DMS53 treated with DMSO at 0.1 percent for 48 hours (cell line): ENCODE measurements around the gene SLC19A1.

Experiments used
- DNase-seq: peaks from one replicate; lab custom pipeline; 2025; ENCODE audit not compliant: unreplicated experiment; lab: John Stamatoyannopoulos, UW

Gene SLC19A1

DNA sequence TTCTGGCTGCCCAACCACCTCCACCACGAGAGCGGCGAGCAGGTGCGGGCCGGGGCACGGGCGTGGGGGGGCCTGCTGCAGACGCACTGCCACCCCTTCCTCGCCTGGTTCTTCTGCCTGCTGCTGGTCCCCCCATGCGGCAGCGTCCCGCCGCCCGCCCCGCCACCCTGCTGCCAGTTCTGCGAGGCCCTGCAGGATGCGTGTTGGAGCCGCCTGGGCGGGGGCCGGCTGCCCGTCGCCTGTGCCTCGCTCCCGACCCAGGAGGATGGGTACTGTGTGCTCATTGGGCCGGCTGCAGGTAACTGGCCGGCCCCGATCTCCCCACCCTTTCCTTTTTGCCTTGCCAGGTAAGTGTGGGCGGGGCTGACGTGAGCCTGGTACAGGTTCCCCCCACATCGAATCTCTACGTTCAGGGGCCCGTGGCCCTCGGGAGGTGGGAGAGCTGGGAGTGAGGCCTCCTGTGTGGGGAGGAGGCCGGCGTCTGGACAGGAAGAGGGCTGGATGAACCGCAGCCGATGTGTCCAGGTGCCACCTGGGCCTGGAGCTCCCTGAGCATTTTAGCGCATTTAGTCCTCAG lies 85.6 kb downstream of the SLC19A1 start:
- DNase-seq: peak; percentile 2

DNA sequence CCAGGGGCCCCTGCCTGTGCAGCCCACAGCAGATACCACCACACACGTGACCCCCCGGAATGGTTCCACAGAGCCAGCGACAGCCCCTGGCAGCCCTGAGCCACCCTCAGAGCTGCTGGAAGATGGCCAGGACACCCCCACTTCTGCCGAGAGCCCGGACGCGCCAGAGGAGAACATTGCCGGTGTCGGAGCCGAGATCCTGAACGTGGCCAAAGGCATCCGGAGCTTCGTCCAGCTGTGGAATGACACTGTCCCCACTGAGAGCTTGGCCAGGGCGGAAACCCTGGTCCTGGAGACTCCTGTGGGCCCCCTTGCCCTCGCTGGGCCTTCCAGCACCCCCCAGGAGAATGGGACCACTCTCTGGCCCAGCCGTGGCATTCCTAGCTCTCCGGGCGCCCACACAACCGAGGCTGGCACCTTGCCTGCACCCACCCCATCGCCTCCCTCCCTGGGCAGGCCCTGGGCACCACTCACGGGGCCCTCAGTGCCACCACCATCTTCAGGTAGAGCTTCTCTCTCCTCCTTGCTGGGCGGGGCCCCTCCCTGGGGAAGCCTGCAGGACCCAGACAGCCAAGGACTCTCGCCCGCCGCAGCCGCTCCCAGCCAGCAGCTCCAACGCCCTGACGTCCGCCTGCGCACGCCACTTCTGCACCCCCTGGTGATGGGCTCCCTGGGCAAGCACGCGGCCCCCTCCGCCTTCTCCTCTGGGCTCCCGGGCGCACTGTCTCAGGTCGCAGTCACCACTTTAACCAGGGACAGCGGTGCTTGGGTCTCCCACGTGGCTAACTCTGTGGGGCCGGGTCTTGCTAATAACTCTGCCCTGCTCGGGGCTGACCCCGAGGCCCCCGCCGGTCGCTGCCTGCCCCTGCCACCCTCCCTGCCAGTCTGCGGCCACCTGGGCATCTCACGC lies 86.3 kb downstream of the SLC19A1 start:
- no peak for DNase-seq

GRCh38 chr21:45454926-45455673 lies 87.1 kb downstream of the SLC19A1 start:
- DNase-seq: peak; percentile 5

- no peak for DNase-seq
Observed at GRCh38 chr21:45454060-45454925, 87.9 kb downstream of the SLC19A1 start.

DNA sequence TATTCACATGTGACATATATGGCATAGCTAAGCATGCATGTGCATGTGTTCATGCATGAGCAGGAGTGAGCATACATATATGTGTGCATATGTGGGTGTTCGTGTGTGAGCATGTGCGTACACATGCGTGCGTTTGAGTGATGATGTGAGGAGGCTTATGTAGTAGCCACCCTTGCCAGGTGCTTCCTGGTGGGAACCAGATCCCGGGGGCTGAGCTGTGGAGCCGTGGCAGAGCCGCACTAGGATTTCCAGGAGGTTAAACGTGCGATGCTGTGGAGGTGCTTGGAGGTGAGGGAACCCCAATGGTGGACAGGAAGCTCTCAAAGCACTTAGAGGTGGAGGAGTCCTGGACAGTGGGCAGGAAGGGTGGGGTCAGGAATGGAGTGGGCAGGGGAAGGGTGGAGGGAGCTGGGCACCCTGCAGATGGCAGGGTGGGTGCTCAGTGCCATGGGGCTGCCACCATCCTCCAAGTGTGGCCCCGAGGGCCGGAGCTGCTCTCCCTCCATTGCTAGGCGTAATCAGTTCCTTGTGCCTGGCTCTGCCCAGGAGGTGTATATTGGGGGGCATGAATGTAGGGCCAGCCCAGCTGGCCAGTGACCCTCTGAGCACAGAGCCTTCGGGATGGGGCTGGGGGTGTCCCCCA lies 88.8 kb downstream of the SLC19A1 start:
- no peak for DNase-seq

DNA sequence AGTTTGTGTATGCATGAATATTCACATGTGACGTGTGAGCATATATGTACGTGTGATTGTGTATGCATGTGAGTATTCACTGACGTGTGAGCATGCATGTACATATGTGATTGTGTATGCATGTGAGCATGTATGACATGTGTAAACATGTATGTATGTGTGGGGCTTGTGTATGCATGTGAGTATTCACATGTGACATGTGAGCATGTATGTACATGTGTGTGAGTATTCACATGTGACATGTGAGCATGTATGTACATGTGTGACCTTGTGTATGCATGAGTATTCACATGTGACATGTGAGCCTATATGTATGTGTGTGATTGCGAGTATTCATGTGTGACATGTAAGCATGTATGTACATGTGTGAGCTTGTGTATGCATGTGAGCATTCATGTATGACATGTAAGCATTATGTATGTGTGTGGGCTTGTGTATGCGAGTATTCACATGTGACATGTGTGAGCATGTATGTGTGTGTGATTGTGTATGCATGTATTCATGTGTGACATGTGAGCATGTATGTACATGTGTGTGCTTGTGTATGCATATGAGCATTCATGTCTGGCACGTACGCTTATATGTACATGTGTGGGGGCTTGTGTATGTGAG lies 89.4 kb downstream of the SLC19A1 start:
- no peak for DNase-seq

GRCh38 chr21:45451771-45452182 lies 90.5 kb downstream of the SLC19A1 start:
- DNase-seq: no peak

GRCh38 chr21:45451091-45451740 lies 91.0 kb downstream of the SLC19A1 start:
- no peak for DNase-seq

DNA sequence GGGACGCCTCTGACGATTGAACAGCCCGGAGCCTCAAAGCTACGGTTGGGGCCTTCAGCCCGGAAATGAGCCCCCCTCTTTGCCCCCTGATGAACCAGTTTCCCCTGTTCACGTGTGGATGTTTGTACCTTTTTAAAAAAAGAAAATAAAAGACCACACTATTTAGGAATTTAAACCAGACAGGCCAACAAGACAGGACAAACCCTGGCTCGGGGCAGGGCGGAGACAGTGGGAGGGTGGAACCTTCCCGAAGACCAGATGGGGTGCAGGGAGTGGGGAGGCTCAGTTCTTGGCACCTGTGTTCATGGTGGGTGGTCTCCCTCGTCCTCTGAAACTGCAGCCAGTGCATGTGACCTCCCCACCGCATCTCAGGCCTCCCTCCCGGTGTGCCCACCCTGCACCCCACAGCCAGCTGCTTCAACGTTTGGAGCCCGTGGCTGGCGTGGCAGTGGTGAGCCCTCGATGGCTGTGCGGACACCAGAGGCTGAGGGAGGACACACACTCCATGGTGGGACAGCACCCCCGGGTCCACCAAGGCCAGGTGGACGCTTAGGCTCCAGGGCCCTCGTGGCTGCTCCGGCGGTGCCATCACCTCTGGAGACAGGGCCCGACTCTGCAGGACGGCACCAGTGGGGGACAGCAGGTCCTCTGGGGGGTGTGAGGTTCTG lies 91.7 kb downstream of the SLC19A1 start:
- DNase-seq: no peak

DNA sequence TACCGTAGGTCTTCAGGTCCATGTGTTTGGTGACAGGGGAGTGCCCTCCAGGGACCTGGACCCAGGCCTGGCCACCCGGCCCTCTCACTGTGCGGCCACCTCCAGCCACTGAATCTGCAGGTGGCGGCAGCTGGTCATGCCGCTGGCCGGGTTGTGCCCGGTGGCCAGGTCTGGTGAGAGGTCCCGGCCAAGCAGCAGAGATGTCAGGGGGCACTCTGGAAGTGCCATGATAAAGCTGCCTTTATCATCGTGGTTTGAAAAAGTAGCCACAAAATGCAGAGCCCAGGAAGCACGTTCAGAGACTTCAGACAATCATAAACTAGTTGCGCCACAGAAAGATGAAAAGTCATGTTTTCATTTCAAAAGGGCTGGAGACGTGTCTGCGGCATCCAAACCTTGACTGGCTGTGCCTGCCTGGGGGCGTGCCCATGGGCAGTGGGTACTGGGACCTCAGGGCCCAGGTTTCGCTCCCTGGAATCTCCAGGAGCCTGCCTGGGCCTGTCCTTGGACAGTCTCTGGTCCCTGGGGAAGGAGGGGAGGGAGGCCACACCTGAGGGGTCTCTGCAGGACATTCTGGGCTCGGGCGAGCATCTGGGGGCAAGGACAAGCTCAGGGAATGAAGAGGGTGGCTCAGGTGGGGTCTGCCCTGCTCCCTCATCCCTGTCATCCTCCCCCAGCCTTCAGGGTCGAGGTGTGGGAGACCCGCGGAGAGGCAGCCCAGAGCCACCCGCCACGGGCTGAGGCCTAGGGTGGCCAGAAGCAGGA lies 92.4 kb downstream of the SLC19A1 start:
- DNase-seq: no peak

GRCh38 chr21:45448810-45449657 lies 93.2 kb downstream of the SLC19A1 start:
- DNase-seq: no peak

DNA sequence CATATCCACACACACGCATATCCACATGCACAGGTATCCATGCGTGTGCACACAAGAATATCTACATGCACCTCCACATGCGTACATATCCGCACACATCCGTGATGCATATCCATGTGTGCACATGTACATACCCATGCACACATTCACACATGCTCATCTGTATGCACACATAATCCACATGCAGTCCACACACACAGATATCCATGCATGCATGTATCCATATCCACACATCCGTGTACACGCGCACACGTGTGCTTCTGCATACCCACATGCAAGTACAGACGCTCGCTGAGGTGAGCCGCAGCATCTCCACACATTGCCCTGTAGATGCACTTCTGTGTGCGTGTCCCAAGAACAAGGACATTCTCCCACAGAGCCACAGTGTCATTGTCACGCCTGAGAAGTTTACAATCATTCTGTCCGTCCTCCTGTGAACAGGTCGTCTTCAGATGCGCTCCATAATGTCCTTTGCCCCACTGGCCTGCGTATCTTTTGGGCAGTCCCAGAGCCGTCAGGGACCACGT lies 93.9 kb downstream of the SLC19A1 start:
- no peak for DNase-seq
